Right lobe of liver (tissue), 4 donors: ENCODE measurements around the gene SPATA16.

Experiments used
- POLR2A ChIP-seq: fragments of 450-650 bp; IDR thresholded peaks from one replicate; pipeline ENCODE4 v1.6.1; 2017; ENCODE audit warnings: antibody characterized with exemption, mild to moderate bottlenecking
- TF ChIP-seq, protein P1 (sequence below), 4 donors: fragments of 200-600 bp in 3 of 4; fragments of 450-650 bp in 1 of 4; IDR thresholded peaks; one replicate each; pipeline versions ENCODE4 v1.5.1 to v1.8.0; 2016 to 2022; ENCODE audit warnings: antibody characterized with exemption in 4 of 4, mild to moderate bottlenecking in 2 of 4
- donor health status: DM: no; HTN: no; CAD: no.
- donor health status: DM: no; HTN: no; CAD: no.
- donor health status: DM: no; HTN: yes; CAD: no.

DNA sequence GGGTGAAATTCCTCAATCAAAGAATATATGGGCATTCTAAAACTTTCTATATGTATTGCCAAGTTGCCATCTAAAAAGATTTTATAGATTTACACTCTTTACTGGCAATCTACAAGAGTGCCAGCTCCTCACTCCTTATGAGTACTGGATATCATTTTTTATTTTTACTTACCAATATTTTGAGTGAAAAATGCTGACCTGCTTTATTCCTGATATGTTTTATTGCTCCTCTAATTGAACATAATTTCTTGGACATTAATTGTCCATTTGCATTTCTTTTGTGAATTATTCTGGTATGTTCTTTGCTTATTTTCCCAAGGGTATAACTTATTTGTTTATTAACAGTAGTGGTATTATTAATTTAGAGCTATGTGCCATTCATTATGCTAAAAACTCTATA lies 293.7 kb downstream of the SPATA16 start:
- TF ChIP-seq, protein P1, sequence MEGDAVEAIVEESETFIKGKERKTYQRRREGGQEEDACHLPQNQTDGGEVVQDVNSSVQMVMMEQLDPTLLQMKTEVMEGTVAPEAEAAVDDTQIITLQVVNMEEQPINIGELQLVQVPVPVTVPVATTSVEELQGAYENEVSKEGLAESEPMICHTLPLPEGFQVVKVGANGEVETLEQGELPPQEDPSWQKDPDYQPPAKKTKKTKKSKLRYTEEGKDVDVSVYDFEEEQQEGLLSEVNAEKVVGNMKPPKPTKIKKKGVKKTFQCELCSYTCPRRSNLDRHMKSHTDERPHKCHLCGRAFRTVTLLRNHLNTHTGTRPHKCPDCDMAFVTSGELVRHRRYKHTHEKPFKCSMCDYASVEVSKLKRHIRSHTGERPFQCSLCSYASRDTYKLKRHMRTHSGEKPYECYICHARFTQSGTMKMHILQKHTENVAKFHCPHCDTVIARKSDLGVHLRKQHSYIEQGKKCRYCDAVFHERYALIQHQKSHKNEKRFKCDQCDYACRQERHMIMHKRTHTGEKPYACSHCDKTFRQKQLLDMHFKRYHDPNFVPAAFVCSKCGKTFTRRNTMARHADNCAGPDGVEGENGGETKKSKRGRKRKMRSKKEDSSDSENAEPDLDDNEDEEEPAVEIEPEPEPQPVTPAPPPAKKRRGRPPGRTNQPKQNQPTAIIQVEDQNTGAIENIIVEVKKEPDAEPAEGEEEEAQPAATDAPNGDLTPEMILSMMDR (IDR thresholded peaks at IDR 0.05), result no peak
- TF ChIP-seq POLR2A, result no peak
